Urinary bladder (tissue), 4 donors: ENCODE measurements around the gene AKT2. TPM values are rescaled to one million over a fixed set of nuclear protein-coding genes. Genes with fewer than 3 reads are reported as not detected.
"Not testable (repeated sequence)": the region's sequence is repeated elsewhere in the genome, so short reads cannot be mapped to it uniquely, and the experiment has no call there.

Experiments used
- DNase-seq: peaks from one replicate; pipeline ENCODE4 v3.0.0-alpha.2; 2015; ENCODE audit errors: extremely low spot score
- H3K27ac ChIP-seq: one replicate; pipeline ENCODE4 v1.5.1; 2013; ENCODE audit warnings: low read depth, mild to moderate bottlenecking, moderate library complexity
- H3K36me3 ChIP-seq: one replicate; pipeline ENCODE4 v1.6.1; 2013; ENCODE audit warnings: mild to moderate bottlenecking, moderate library complexity; ENCODE audit not compliant: insufficient read depth
- H3K4me1 ChIP-seq: one replicate; pipeline ENCODE4 v1.6.1; 2013; ENCODE audit warnings: mild to moderate bottlenecking, moderate library complexity; ENCODE audit not compliant: insufficient read depth
- H3K4me3 ChIP-seq: one replicate; pipeline ENCODE4 v1.5.1; 2013; ENCODE audit warnings: low read depth, low read length
- WGBS: extraction: QIAGEN DNeasy Blood & Tissue Kit; methylation state at CpG from one replicate; pipeline ENCODE4 v1.1.7; 2013; 5-methylcytosine and 5-hydroxymethylcytosine counted together
- polyA plus RNA-seq: library from polyadenylated mRNA; stranded (reverse); fragments of 200-250 nt; gene quantifications from one replicate; pipeline ENCODE4 v1.2.3, GENCODE V29; 2013
- total RNA-seq: library from RNA; depleted of rRNA; stranded (reverse); fragments of >200 nt; gene quantifications from one replicate; pipeline ENCODE4 v1.2.3, GENCODE V29; 2014
- donor health status: healthy with polysubstance abuse.
- donor health status: healthy.

AKT2 gene
- 98.9 TPM for total RNA-seq
- 90.1 TPM for polyA plus RNA-seq

DNA sequence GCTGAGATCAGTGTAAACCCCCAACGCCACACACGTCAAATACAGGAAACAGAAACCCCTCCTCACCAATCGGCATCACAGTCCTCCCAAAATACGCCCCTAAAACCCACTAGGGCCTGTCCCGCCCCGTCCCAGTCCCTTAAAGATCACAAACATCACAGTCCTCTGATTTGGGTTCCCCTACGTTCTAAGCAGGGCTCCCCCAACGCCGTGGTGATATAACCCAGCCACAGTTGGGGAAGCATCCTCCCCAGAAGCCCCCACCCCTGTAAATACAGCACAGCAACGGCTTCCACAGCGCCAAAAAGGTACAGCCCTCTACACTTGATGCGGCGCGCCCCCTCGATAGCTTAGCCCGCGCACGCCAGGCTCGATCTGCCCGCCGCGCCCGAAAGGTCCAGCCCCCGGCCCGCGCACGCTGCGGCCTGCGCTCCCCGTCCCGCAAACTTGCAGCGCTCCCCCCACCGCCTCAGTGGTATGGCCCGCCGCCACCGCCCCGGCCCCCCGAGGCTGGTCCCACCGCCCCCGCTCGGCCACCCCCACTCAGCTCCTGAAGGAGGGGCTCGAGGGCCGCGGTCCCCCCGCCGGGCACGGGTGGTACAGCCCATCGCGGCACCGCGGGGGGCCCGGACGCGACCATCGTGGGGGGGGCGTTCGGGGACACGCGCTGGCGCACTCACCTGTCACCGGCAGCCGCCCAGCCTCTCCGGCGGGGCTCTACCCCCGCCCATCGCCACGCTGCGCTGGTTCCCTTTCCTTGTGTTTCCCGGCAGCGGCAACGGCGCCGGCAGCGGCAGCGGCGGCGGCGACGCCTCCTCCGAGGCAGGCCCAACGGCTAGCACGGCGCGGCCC is at the start of gene AKT2:
TSS of gene AKT2 (minus strand) at position 845 of the 852 bp plus-strand sequence. CDS start 20,078 bp downstream, outside the sequence.
- under 1% methylated on average over 84 of the region's 84 CpGs for WGBS
- peak; percentile 35 for DNase-seq
- H3K4me3 ChIP-seq = peak within 1 kb of the TSS; percentile 96
- H3K36me3 ChIP-seq = no peaks in the 10 kb centered on the region
- H3K27ac ChIP-seq = peak within 1 kb of the TSS; percentile 96
- H3K4me1 ChIP-seq = no peaks in the 10 kb centered on the region

DNA sequence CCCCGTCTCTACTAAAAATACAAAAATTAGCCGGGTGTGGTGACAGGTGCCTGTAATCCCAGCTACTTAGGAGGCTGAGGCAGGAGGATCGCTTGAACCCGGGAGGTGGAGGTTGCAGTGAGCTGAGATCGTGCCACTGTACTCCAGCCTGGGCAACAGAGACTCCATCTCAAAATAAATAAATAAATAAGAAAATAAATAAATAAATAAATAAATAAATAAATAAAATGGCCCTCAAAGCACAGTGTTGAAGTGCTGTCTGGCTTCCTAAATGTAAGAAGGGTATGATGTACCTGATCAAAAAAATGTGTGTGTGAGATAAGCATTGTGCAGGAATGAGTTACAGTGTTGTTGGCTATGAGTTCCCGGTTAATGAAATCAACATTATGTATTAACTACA is 47.9 kb upstream of the AKT2 start:
- 93% methylated on average over 6 of the region's 6 CpGs for WGBS

DNA sequence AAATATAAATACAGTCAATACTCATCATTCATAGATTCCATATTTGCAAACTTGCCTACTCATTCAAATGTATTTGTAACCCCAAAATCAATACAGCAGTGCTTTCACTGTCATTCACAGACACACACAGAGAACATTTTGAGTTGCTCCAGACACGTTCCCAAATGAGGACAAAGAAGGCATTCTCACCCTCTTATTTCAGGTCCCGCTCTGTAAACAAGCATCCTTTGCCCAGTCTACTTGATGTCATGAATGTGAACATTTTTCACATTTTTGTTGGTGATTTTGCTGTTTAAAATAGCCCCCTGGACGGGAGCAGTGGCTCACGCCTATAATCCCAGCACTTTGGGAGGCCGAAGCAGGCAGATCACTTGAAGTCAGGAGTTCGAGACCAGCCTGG is 47.5 kb upstream of the AKT2 start:
- Histone ChIP-seq H3K36me3 (peaks cover 3% of the 10 kb centered on the region), H3K27ac (no peak overlapping the region), H3K4me1 (no peaks in the 10 kb centered on the region), H3K4me3 (no peak overlapping the region)
- no peak for DNase-seq
- WGBS = 88% methylated on average over 6 of the region's 6 CpGs

More for the DNA sequence above, 47.9 kb upstream of the AKT2 start:
- not testable (repeated sequence) for H3K4me1 ChIP-seq, H3K36me3 ChIP-seq, H3K27ac ChIP-seq, H3K4me3 ChIP-seq, DNase-seq

DNA sequence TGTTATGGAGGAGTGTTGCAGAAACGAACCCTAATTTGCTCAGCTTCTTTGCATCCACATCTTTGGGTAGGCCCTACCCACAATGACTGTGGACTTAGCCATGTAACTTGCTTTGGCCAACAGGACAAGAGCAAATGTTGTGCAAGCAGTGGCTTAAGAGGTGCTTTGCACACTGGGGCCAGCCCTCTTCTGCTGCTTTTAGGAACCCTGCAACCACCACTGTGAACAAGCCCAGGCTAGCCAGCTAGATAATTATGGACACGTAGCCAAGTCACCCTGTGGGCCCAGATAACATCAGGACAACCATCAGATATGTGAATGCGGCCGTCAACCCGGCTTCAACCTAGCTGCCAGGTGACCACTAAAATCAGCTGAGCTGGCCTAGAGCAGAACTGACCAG is 45.9 kb upstream of the AKT2 start:
- Histone ChIP-seq H3K4me3 (no peak overlapping the region), H3K27ac (no peak overlapping the region), H3K4me1 (no peaks in the 10 kb centered on the region), H3K36me3 (peaks cover 3% of the 10 kb centered on the region)
- DNase-seq = no peak
- WGBS = 86% methylated on average over 5 of the region's 5 CpGs

DNA sequence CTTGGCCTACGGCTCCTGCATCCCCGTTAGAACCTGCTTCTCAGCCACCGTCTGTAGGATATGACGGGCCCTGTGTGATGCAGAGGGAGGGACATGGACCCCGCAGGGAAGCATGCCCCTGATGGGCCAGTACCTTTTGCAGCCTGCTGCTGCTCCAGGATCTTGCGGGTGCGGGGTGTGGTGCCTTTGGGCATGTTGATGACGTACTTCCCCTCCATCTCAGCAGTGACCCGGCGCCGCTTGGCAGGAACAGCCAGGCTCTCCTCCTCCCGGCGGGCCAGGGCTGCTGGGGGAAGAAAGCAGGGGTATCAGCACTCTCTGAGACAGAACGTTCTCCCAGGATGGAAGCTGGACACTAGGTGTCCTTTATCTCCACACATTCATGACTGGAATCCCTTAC is 41.1 kb upstream of the AKT2 start:
- Histone ChIP-seq H3K27ac (no peak overlapping the region), H3K36me3 (peaks cover 5% of the 10 kb centered on the region), H3K4me3 (no peak overlapping the region), H3K4me1 (no peaks in the 10 kb centered on the region)
- 93% methylated on average over 14 of the region's 14 CpGs for WGBS
- no peak for DNase-seq

DNA sequence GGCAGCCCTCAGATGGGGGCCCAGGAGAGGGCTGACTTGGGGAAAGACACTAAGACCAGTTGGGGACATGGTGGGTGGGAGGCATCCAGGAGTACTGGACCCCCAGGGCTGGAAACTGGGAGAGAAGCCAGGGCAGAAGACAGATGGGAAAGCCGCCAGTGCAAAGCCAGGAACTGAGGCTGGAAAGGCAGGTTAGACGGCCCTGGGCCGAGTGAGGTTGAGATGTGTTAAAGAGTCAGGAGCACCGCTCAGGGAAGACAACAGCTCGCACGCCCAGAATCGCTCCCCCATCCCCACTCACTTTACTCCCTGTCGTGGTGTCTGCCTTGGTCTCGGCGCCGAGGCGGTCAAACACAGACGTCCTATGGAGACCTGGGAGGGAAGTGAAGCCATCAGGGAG is 38.6 kb upstream of the AKT2 start:
- DNase-seq = no peak
- 89% methylated on average over 13 of the region's 13 CpGs for WGBS
- Histone ChIP-seq H3K4me1 (no peaks in the 10 kb centered on the region), H3K27ac (no peak overlapping the region), H3K36me3 (peaks cover 9% of the 10 kb centered on the region), H3K4me3 (no peak overlapping the region)

DNA sequence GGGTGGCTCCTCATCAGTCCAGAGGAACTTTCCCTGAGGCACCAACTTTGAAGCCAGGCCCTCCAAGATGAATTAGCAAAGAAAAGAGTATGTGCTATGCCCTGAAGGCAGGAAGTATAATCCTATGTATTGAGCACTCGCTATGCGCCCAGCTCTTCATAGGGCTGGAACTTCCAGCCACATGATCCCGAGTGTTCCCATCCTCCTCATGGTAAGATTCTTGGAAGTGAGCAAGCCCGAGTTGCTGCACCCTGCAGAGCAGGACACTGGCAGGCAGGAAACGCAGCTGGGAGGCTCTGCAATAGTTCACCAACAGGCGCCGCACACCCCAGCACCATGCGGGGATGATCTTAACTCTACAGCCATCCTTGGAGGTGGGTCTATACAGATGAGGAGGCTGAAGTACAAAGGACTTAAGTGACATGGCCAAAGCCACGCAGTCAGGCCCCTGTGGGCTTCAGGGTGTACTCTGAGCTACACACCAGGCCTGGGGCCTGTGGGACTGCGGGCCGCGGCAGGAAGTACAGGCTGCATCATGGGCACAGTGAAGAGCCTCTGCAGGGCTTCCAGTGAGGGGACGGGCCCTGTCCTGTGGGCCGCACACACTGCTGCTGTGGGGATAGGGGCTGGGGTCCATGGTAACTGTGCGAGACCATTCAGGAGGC is 37.9 kb upstream of the AKT2 start:
- Histone ChIP-seq H3K4me3 (no peak overlapping the region), H3K27ac (no peak overlapping the region), H3K36me3 (peaks cover 9% of the 10 kb centered on the region), H3K4me1 (no peaks in the 10 kb centered on the region)
- DNase-seq = no peak
- WGBS = 92% methylated on average over 15 of the region's 15 CpGs

DNA sequence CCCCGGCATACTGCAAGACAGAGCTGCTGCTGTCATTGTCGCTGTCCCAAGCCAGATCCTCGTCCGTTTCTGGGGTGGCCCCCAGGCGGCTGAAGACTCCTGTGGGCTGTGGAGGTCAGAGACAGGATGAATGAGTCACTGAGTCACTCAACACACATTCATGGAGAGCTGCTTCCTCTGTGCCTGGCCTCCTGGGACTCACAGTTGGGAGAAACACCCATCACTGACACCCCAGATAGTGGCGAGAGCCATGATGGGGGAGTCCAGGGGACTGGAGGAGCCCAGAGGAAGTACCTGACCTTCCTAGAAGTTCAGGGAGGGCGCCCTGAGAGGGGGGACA is 37.1 kb upstream of the AKT2 start:
- Histone ChIP-seq H3K27ac (no peak overlapping the region), H3K4me1 (no peaks in the 10 kb centered on the region), H3K4me3 (no peak overlapping the region), H3K36me3 (peaks cover 9% of the 10 kb centered on the region)
- no peak for DNase-seq
- WGBS = 95% methylated on average over 7 of the region's 7 CpGs

DNA sequence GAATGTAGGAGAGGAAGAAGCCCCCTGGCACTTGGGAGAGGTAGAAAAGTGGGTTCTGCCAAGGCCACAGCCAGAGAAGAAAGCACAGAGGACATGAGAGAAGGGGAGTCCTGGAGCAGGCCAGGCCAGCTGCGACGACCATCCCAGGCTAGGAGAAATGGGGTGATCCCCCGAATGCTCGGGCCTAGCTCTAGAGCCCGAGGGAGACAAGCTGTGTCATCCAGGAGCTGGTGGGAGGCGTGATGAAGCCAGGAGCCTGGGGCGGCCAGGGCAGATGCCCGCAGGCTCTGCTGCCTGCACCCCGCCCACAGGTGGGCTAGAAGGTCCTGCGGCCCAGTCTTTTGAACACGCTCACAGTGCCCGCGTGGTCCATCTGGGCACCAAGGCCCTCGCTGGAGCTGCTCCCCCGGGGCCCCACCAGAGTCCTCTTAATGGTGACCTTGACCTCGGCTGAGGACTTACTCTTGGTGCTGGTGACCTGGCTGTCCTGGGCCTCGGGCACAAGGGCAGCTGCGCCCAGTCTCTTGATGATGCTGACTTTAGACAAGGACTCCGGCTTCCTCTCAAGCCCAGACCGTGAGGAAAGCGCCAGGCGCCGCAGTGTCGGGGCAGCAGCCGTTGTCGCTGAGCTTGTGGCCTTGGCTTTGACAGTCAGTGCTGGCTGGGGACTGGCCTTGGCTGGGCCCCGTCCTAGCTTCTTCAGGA is 36.6 kb upstream of the AKT2 start:
- DNase-seq = no peak
- Histone ChIP-seq H3K36me3 (peaks cover 9% of the 10 kb centered on the region), H3K4me1 (no peaks in the 10 kb centered on the region), H3K27ac (no peak overlapping the region), H3K4me3 (no peak overlapping the region)
- 94% methylated on average over 27 of the region's 27 CpGs for WGBS

DNA sequence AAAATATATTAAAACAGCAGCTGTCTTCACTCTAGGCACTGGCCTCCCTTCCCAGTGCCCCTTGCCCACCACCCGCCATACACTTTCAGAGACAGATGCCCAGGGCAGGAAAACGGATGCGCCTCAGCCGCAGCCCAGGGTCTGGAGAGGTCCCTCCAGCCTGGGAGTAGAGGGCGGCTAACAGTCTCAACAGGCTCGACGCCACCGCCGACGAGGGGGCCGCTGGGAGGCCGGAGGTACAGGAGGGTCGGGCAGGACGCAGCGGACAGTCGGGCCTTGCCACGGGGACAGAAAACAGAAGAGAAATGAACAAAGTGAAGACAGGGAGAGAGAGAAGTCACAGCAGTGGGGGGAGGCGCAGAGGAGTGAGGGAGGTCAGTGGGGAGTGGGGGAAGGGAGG is 35.9 kb upstream of the AKT2 start:
- Histone ChIP-seq H3K4me3 (no peak overlapping the region), H3K4me1 (no peaks in the 10 kb centered on the region), H3K27ac (no peak overlapping the region), H3K36me3 (peaks cover 9% of the 10 kb centered on the region)
- 94% methylated on average over 18 of the region's 18 CpGs for WGBS
- no peak for DNase-seq

DNA sequence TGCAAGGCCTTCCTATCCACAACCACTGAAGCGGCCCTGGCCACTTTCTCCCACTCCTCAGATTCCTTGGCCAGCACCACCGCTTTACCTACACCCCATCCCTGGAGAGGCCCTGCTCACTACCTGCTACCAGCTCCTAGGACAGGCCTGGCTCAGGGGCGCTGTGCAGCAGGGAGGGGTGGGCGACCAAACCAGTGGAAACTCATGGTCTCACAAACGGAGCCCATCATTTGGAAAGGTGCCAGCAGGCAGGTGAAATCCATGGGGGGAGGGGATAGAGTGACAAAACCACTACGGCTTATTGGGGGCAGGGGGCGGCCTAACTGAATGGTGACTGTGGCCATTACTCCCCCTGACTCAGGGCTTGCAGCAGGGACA is 35.4 kb upstream of the AKT2 start:
- Histone ChIP-seq H3K36me3 (peaks cover 9% of the 10 kb centered on the region), H3K4me1 (no peaks in the 10 kb centered on the region), H3K4me3 (no peak overlapping the region), H3K27ac (no peak overlapping the region)
- no peak for DNase-seq
- 90% methylated on average over 7 of the region's 7 CpGs for WGBS

DNA sequence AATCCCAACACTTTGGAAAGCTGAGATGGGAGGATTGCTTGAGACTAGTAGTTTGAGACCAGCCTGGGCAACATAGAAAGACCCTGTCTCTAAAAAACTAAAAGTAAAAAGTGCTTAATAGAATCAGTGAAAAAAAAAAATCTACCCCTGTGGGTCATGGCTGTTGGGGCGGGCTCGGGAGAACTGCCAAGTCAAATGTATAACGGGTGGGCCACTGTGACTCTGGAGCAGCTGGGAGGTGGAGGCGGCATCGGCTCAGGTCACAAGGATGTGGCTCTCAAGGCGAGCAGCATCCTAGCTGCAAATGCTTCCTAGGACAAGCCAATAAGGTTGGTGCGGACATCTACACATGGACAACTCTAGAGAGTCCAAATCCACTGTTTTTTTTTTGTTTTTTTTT is 32.2 kb upstream of the AKT2 start:
- H3K4me3 ChIP-seq = no peak overlapping the region
- 80% methylated on average over 7 of the region's 7 CpGs for WGBS
- H3K27ac ChIP-seq = no peak overlapping the region
- H3K36me3 ChIP-seq = peaks cover 9% of the 10 kb centered on the region
- no peaks in the 10 kb centered on the region for H3K4me1 ChIP-seq
- DNase-seq = no peak

DNA sequence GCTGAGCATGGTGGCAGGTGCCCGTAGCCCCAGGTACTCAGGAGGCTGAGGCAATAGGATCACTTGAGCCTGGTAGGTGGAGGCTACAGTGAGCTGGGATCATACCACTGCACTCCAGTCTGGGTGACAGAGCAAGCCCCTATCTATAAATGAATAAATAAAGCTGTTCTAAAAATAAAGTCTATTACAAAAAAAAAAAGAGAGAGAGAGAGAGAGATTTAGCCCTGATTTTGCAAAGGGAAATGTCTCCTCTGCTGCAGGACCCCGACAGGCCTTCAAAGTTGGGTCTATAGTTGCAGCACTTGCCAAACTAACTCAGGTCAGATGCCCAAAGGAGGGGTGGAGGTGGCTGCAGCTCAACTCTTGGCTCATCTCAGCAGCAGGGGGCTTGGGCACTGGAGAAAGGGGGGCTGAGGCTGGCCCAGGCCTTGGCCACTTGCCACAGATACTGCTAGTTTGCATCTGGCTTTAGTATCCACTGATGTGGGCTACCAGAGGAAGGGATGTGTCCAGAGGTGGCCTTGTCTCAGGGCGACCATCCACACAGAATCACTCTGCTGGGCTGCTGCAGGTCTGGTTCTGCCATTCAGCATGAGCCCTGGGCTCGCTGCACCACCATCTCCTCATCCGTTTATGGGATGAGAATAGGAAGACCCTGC is 30.8 kb upstream of the AKT2 start:
- no peak for DNase-seq
- no peak overlapping the region for H3K27ac ChIP-seq
- peaks cover under 1% of the 10 kb centered on the region for H3K36me3 ChIP-seq
- H3K4me1 ChIP-seq = no peaks in the 10 kb centered on the region
- 57% methylated on average over 5 of the region's 5 CpGs for WGBS
- no peak overlapping the region for H3K4me3 ChIP-seq
